GM19238 (cell line): ENCODE measurements around the gene TMTC1.

Source experiments
- DNase-seq: peaks from one replicate; pipeline ENCODE4 v3.0.0; 2011; ENCODE audit warnings: low spot score; ENCODE audit not compliant: insufficient read length

The TMTC1 gene

GRCh38 chr12:29544428-29545101, 239.2 kb downstream of the TMTC1 start:
- no peak for DNase-seq

- no peak for DNase-seq
Observed at GRCh38 chr12:29543036-29543435, 240.7 kb downstream of the TMTC1 start.

- DNase-seq = no peak
Observed at GRCh38 chr12:29537298-29537697, 246.4 kb downstream of the TMTC1 start.

- no peak for DNase-seq
Observed at GRCh38 chr12:29534935-29535334, 248.8 kb downstream of the TMTC1 start.

GRCh38 chr12:29533815-29534489, 249.8 kb downstream of the TMTC1 start:
- no peak for DNase-seq

- no peak for DNase-seq
Observed at GRCh38 chr12:29531471-29531870, 252.3 kb downstream of the TMTC1 start.

- no peak for DNase-seq
Observed at GRCh38 chr12:29530436-29530835, 253.3 kb downstream of the TMTC1 start.

- DNase-seq = no peak
Observed at GRCh38 chr12:29528161-29528560, 255.6 kb downstream of the TMTC1 start.

GRCh38 chr12:29521951-29522350, 261.8 kb downstream of the TMTC1 start:
- no peak for DNase-seq

GRCh38 chr12:29519585-29520182, 264.1 kb downstream of the TMTC1 start:
- no peak for DNase-seq

GRCh38 chr12:29518407-29518806, 265.3 kb downstream of the TMTC1 start:
- DNase-seq = no peak

GRCh38 chr12:29517264-29517663, 266.5 kb downstream of the TMTC1 start:
- DNase-seq = no peak

- no peak for DNase-seq
Observed at GRCh38 chr12:29516431-29516875, 267.3 kb downstream of the TMTC1 start.

GRCh38 chr12:29510591-29511185, 273.1 kb downstream of the TMTC1 start:
- no peak for DNase-seq

GRCh38 chr12:29509503-29509902, 274.2 kb downstream of the TMTC1 start:
- no peak for DNase-seq

GRCh38 chr12:29508949-29509348, 274.8 kb downstream of the TMTC1 start:
- no peak for DNase-seq

- no peak for DNase-seq
Observed at GRCh38 chr12:29505122-29505521, 278.6 kb downstream of the TMTC1 start.

GRCh38 chr12:29503283-29503682, 280.5 kb downstream of the TMTC1 start:
- DNase-seq = no peak

- DNase-seq = no peak
Observed at GRCh38 chr12:29499235-29499634, 284.5 kb downstream of the TMTC1 start.

GRCh38 chr12:29497588-29497987, 286.2 kb downstream of the TMTC1 start, which contains the start of gene OVCH1:
OVCH1 (minus strand) TSS chr12:29497686; CDS start chr12:29497686, 0 bp downstream.
- DNase-seq = no peak

GRCh38 chr12:29492891-29493290, 290.9 kb downstream of the TMTC1 start:
- no peak for DNase-seq

- no peak for DNase-seq
Observed at GRCh38 chr12:29486972-29487371, 296.8 kb downstream of the TMTC1 start.
